Duodenal mucosa (tissue), 2 donors: ENCODE data around the gene CAPN13.

Experiments used
- H3K27ac ChIP-seq: one replicate; pipeline ENCODE4 v1.7.0; 2013; ENCODE audit warnings: low read depth, low read length
- H3K27me3 ChIP-seq, 2 donors: one replicate each; pipeline ENCODE4 v1.7.0; 2013; ENCODE audit warnings: low read length in 2 of 2, control low read depth in 1 of 2; ENCODE audit not compliant: insufficient read depth in 2 of 2, control insufficient read depth in 1 of 2
- H3K36me3 ChIP-seq, 2 donors: one replicate each; pipeline ENCODE4 v1.7.0; 2013; ENCODE audit warnings: low read length in 2 of 2, control low read depth in 1 of 2; ENCODE audit not compliant: insufficient read depth in 2 of 2, control insufficient read depth in 1 of 2
- H3K4me1 ChIP-seq, 2 donors: one replicate each; pipeline ENCODE4 v1.7.0; 2013; ENCODE audit warnings: low read length in 2 of 2, control low read depth in 1 of 2; ENCODE audit not compliant: insufficient read depth in 2 of 2, control insufficient read depth in 1 of 2
- H3K4me3 ChIP-seq, 2 donors: one replicate each; pipeline ENCODE4 v1.7.0; 2013; ENCODE audit warnings: low read length in 2 of 2, low read depth in 1 of 2
- H3K9ac ChIP-seq, 2 donors: one replicate each; pipeline ENCODE4 v1.7.0; 2013; ENCODE audit warnings: low read length in 2 of 2, low read depth in 1 of 2
- H3K9me3 ChIP-seq, 2 donors: one replicate each; pipeline ENCODE4 v1.7.0; 2013; ENCODE audit warnings: low read length in 2 of 2, control low read depth in 1 of 2; ENCODE audit not compliant: control insufficient read depth in 1 of 2

The CAPN13 gene

DNA sequence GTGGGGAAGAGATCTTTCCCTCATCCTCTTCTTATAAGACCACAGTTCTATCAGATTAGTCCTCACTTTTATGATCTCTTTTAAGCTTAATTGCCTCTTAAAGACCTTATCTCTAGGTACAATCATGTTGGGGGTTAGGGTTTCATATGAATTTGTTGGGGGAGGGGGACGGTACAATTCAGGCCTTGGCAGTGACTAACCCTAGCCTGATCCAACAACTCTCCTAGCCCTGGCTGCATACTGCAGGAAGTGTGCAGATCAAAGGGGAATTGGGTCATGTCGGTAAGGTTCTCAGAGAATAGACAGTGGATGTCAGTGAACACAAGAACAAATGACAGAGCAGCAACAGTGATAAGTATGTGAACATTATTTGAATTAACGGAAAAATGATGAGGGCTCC lies 16.4 kb downstream of the CAPN13 start:
- no peaks in the 10 kb centered on the region for H3K9me3 ChIP-seq
- H3K4me3 ChIP-seq: no peak overlapping the region
- H3K27me3 ChIP-seq: no peaks in the 10 kb centered on the region
- H3K36me3 ChIP-seq: peaks cover 0 to 3% of the 10 kb centered on the region in 2 donors
- H3K9ac ChIP-seq: no peak overlapping the region
- H3K4me1 ChIP-seq: no peaks in the 10 kb centered on the region
- no peak overlapping the region for H3K27ac ChIP-seq

DNA sequence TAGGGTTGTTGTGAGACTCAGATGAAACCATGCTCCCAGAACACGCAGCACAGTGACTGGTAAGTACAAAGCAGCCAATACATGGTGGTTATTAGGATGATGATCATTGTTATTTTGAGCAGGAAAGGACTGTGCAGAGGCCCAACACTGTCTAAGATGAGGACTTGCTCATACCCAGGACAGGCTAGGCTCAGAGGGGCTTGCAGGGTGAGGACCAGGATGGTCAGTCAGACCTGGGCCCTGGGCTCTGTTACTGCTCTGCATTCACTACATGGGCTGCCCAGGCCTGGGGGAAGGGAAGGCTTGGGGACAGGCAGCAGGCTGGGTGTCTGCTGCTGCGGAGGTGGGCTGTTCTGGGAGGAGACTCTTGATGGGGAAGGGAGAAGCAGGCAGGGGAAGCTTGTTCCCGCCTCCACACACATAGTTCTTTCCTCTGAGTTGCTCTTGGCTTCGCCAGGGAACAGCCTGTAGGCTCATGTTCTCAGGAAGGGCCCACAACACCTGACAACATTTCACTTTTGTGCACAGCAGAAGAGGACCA lies 17.5 kb downstream of the CAPN13 start:
- Histone ChIP-seq H3K9me3 (no peaks in the 10 kb centered on the region), H3K9ac (no peak overlapping the region), H3K4me3 (no peak overlapping the region), H3K4me1 (no peaks in the 10 kb centered on the region), H3K36me3 (peaks cover 0 to 4% of the 10 kb centered on the region in 2 donors), H3K27ac (no peak overlapping the region), H3K27me3 (no peaks in the 10 kb centered on the region)

DNA sequence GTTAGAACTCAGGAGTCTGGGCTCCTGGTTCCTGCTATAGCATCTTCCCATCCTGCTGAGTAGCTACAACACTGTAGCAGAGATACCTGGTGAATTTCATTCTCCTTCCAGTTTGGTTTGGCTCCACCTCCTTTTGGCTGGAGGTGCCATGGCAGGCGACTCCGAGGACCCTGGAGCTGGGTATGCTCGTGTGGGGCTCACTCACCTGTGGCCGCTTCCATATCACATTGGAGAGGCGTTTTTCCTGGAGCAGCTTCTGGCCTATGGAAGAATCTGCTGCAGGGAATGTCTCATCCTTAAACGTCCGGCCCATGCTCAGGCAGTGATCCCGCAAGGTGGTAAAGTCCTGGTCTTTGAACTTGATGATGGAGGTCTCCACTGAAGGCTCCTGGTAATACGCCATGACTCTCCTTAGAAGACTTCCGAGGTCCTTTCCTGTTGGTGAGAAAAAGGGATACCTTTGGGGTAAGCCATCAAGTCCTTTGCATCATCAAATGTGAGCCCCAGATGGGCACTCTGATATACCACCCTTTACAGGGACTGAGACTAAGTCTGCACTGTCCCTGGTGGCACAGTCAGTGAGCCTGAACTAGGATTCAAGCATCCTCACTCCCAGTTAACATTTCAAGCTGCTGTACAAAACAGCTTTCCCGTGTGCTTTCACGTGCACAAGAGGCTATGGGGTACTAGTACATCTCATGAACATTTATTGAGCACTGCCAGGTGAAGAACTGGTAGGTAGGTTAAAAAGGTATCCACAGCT lies 20.1 kb downstream of the CAPN13 start:
- H3K36me3 ChIP-seq: peaks cover 0 to 4% of the 10 kb centered on the region in 2 donors

DNA sequence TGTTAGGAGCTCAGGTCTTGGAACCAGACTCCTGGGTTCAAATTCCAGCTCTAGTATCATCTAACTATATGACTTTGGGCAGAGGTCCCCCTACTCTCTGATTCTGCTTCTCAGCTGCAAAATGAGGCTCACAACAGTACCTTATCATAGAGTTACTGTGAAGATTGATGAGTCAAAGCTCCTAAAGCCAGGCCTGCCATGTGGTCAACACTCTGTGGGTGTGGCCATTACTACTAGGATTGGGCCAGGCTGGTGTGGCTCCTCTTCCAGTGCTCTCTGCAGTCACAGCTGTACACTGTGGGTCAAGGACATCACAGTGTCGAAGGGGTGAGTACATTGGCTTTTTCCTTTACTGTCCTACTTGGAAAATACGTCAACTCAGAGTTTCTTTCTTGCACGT lies 22.6 kb downstream of the CAPN13 start:
- H3K9me3 ChIP-seq: no peaks in the 10 kb centered on the region
- no peak overlapping the region for H3K4me3 ChIP-seq
- H3K27me3 ChIP-seq: no peaks in the 10 kb centered on the region
- peaks cover 0 to 4% of the 10 kb centered on the region in 2 donors for H3K36me3 ChIP-seq
- no peak overlapping the region for H3K9ac ChIP-seq
- peaks cover 0 to 3% of the 10 kb centered on the region in 2 donors for H3K4me1 ChIP-seq
- no peak overlapping the region for H3K27ac ChIP-seq

More for the DNA sequence above, 20.1 kb downstream of the CAPN13 start:
- H3K9ac ChIP-seq: no peak overlapping the region
- H3K9me3 ChIP-seq: no peaks in the 10 kb centered on the region
- no peak overlapping the region for H3K27ac ChIP-seq
- peaks cover 0 to 3% of the 10 kb centered on the region in 2 donors for H3K4me1 ChIP-seq
- H3K27me3 ChIP-seq: no peaks in the 10 kb centered on the region
- H3K4me3 ChIP-seq: no peak overlapping the region

DNA sequence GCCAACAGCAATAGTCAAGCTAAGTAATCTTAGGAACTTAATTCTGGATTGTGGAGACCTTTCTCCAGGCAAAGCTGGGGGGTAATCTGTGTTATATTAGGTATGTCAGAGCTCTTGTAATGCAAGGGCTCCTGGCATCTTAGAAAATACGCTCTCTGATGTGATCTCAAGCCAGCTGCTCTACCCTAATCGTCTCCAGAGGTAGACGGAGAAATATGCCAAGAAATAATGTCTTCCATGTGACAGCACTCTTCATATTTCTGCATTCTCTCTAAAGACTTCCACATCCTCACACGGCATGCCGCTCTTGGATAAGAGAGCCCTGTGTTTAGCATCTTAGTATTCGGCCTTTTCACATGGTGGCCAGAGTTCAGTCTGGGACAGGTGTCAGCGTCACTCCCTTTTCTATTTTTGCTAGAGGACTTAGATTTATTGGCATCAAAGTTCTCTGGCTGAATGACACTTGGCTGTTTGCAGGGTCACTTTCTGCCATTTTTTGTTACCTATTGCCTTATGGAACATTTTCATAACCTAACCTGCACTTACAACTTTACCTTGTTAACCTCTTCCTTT lies 25.2 kb downstream of the CAPN13 start:
- H3K36me3 ChIP-seq: peaks cover 0 to 4% of the 10 kb centered on the region in 2 donors
- H3K27ac ChIP-seq: no peak overlapping the region
- H3K4me3 ChIP-seq: no peak overlapping the region
- no peak overlapping the region for H3K9ac ChIP-seq
- H3K27me3 ChIP-seq: no peaks in the 10 kb centered on the region
- peaks cover 12 to 20% of the 10 kb centered on the region in 2 donors for H3K4me1 ChIP-seq
- no peaks in the 10 kb centered on the region for H3K9me3 ChIP-seq

DNA sequence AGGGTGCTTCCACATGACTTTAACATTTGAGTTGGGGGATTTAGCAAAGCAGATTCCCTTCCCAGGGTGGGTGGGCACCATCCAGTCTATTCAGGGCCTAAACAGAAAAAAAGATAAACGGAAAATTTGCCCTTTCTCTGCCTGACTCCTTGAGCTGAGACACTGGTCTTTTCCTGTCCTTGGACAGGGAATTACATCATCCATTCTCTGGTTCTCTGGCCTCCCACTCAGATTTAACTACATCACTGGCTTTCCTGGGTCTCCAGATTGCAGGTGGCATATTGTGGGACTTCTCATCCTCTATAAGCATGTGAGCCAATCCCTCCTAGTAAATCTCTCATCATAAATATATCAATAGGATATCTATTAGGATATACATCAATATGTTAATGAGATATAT lies 25.8 kb downstream of the CAPN13 start:
- Histone ChIP-seq H3K27ac (no peak overlapping the region), H3K9ac (no peak overlapping the region), H3K9me3 (no peaks in the 10 kb centered on the region)

DNA sequence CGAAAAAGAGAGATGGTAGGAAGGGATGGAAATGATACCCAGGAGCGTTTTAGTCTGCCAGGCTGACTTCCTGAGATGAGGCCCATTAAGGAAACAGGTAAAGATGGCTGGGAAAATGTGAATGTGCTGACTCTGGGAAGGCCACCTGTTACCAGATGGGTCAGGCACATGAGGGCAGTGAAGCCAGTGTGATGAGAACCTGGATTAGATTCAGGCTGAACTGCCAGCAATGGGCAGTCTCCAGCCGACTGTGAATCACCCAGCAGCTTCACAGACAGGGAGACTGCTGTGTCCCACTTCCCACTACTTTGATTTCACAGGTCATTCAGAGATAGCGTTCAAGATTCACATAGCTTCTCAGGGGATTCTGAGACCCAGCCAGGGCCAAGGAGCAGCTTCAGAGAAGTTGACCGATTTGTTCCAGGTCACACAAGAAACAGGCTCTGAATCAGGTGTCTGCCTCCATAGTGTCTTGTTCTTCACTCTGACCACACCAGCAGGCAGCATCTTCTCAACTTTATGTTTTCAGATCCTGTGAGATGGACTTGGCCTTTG lies 26.4 kb downstream of the CAPN13 start:
- no peaks in the 10 kb centered on the region for H3K9me3 ChIP-seq
- H3K9ac ChIP-seq: no peak overlapping the region
- H3K27me3 ChIP-seq: peaks cover 0 to under 1% of the 10 kb centered on the region in 2 donors
- H3K4me3 ChIP-seq: no peak overlapping the region
- no peak overlapping the region for H3K27ac ChIP-seq
- H3K36me3 ChIP-seq: peaks cover 0 to under 1% of the 10 kb centered on the region in 2 donors
- peaks cover 23 to 32% of the 10 kb centered on the region in 2 donors for H3K4me1 ChIP-seq

More for the DNA sequence above, 25.8 kb downstream of the CAPN13 start:
- H3K27me3 ChIP-seq: no peaks in the 10 kb centered on the region
- H3K4me1 ChIP-seq: peaks cover 18 to 26% of the 10 kb centered on the region in 2 donors
- no peak overlapping the region for H3K4me3 ChIP-seq
- peaks cover 0 to 4% of the 10 kb centered on the region in 2 donors for H3K36me3 ChIP-seq

DNA sequence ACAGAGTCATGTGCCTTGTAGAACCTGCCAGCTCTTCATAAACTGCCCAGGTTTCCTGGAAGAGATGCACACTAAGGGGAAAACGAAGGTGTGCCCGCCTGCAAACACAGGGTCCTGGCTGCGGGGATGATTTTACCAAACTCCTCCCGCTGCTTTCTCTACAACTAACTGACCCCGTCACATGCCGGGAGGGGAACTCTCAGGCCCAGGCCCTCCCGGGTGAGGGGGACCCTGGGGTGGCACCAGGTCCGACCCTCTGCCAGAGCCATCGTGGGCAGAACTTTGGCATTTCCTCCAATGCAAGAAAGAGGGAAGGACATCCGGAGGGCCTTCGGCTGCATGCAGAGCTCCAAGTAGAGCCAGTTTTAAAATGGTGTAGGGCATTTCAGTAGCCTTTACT lies 28.6 kb downstream of the CAPN13 start:
- H3K9me3 ChIP-seq: no peaks in the 10 kb centered on the region
- peaks cover 0 to 3% of the 10 kb centered on the region in 2 donors for H3K27me3 ChIP-seq
- peaks cover 27 to 38% of the 10 kb centered on the region in 2 donors for H3K4me1 ChIP-seq
- peak overlapping the region in 1 of 2 donors; percentile 30 for H3K9ac ChIP-seq
- H3K27ac ChIP-seq: no peak overlapping the region
- H3K4me3 ChIP-seq: no peak overlapping the region
- H3K36me3 ChIP-seq: no peaks in the 10 kb centered on the region

DNA sequence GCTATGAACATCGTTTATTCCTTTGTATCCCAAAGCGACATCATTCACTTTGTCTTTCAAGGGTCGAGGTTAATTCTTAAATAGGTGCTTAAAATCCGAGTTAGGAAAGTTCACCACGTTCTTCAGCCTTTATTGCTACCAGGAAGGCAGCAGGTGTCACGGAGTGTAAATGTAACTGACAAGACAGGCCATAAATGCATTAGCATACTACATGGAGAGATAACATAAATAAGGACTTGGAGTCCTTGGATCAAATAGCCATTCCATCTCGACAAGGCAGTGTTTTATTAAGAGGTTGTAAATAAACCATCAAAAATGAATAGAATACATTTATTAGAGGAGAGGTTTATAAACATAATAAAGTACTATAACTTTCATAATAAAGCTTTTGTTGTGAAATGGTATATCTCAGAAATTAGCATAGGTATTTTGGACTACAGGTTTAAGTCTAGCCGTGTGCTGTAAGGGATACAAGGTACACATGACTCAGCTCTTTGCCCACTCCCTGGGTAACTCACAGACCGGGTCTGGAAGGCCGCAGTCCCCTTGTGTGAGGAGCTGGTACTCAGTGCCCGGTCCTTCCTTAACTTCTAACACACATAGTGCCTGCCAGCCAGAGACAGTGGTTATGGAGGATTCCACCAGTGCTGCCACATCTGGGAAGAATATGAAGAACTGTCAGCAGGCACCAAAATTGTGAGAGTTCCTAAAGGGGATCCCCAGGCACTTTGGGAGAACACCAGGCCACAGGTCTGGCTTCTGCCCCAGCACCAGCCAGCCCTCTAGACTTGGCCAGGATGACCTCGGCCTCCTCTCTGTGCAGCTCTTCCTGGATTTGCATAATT lies 29.4 kb downstream of the CAPN13 start:
- peaks cover 0 to 3% of the 10 kb centered on the region in 2 donors for H3K27me3 ChIP-seq
- H3K9ac ChIP-seq: peak overlapping the region in 1 of 2 donors; percentile 30
- no peak overlapping the region for H3K27ac ChIP-seq
- peak overlapping the region; percentile 14 to 50 for H3K4me3 ChIP-seq
- H3K4me1 ChIP-seq: peaks cover 27 to 38% of the 10 kb centered on the region in 2 donors
- H3K9me3 ChIP-seq: no peaks in the 10 kb centered on the region
- H3K36me3 ChIP-seq: no peaks in the 10 kb centered on the region
